Stimulated activated CD4-positive, alpha-beta T cell treated with anti-CD3 and anti-CD28 coated beads, TNF-alpha, amount 100 ng/mL, for 4 hours (primary cell): ENCODE data around the gene ERC2.

Source experiments
- DNase-seq, 3 experiments: peaks; one replicate each; pipeline ENCODE4 v3.0.0-alpha.2; 2020; ENCODE audit warnings: low read depth in 3 of 3

ERC2 gene

DNA sequence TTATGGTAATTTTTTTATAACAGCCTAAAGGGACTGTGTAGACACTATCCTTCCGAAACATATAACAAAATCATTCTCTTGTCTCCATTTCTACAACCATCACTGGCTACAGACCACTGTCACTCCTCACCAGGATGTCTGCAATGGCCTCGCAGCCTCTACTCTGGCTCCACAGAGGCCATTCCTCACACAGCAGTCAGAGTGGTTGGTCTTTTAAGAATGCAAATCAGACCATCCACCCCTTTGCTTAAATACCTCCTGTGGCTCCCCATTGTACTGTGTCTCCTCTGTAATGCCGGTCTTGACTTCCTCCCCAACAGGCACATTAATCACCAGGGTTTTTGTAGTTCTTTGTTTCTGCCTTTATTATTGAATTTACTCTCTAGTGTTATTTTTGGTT, 344.8 kb downstream of the ERC2 start:
- no peak for DNase-seq

DNA sequence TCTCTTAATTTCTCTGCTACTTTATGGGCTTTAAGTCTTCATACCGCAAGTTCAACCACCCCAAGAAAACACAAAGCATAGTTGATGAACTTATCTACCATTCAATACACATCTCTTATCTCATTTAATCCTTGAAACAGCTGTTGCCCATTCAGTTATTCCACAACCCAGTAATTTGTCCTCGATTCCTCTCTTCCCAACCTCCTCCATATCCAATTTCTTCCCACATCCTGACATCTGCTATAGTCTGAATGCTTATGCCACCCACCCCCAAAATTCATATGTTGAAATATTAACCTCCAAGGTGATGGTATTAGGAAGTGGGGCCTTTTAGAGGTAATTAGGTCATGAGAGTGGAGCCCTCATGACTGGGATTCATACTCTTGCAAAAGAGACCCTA, 345.4 kb downstream of the ERC2 start:
- no peak for DNase-seq

DNA sequence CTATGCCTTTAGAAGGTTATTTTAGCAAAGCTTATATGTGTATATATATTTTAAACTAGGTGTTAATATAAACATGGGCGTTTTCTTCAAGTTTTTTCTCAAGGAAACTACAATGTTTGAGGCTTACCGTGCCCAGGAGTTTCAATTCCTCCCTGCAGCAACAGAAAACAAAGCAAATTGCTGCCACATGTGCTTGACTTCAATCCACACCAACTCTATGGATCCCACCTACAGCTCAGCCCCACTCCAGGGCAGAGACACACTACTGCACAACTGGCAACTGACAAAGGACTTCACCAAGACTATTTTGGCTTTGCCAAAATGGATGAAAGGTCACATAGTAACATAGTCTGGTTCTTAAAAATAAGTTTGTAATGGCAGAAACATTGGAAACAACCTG, 346.6 kb downstream of the ERC2 start:
- DNase-seq, result no peak

DNA sequence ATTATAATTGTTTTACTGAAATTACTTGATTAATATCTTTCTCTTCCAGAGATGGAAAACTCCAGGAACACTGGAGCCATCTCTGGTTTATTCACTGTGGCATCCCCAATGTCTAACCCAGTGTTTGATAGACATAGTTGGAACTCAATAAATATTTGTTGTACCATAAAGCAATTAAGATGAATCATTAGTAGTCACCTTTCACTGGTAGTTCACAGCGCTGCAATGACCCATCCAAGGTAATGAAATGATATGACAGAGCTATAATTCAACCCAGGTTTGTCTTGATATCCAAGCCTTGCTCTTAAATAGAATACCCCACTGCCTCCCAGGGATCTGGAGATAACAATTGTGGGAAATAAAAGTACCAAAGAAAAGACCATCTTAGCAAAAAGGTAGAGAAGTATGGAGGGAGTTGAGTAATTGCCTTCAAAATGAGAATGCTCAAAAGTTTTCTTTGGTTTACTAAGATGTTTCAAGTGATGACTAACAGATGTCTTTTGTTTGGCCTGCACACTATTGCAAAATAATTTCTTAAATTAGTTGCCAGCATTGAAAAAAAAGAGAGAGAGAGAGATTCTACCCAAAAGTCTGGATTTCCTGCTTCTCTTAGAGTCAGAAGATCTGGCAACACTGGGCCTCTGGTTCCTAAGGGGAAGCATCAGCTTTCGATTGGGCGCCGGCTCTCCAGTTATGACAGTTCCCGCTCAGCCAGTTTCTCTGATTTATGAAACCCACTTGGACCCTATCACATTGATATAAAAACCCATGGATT, 348.5 kb downstream of the ERC2 start:
- no peak for DNase-seq

DNA sequence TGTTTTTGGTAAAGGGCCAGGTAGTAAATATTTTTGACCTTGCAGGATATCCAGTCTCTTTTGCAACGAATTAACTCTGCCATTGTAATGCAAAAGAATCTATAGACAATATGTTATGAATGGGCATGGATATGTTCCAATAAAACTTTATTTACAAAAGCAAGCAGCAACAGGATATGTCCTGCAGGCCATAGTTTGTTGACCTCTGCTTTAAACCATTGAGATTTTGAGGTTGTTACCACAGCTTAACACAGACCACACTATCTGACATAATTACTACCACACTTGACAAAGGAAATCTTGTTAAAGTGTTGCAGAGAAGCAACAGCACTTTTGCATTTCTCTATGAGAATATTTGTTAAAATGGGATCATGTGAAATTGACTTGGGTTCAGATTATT, 349.3 kb downstream of the ERC2 start:
- no peak for DNase-seq

DNA sequence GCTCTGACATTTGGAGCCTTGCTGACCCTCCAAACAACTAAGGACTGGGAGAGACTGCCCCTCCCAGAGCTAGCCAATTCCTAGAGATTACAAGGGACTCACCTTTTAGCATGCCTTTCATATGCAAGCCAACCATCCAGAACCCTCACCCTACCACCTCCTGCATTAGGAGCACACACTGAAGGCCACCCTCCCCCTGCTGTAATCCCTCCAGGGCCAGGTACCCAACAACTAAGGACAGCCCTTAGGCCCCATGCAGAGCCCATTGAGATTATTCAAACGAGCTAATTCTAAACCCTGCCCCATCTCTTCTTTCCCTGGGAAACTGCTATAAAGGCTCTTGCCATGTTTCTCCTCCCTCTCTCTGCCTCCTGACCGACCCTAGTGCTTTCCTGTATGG, 352.6 kb downstream of the ERC2 start:
- DNase-seq, result no peak

DNA sequence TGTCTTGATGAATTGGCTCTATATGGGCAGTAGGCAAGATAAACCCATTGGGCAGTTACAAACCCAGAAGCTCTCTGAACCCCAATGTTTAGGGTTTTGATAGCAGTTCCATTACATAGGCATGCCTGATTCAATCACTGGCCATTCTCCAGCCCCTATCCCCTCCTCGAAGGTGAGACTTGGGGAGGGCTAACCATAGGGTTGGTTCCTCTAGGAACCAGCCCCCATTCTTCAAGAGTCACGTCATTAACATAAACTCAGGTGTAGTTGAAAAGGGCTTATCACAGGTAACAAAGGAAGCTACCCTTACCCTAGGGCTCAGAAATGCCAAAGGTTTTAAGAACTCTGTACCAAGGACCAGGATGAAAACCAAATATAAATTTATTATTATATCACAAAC, 353.1 kb downstream of the ERC2 start:
- DNase-seq, result no peak

DNA sequence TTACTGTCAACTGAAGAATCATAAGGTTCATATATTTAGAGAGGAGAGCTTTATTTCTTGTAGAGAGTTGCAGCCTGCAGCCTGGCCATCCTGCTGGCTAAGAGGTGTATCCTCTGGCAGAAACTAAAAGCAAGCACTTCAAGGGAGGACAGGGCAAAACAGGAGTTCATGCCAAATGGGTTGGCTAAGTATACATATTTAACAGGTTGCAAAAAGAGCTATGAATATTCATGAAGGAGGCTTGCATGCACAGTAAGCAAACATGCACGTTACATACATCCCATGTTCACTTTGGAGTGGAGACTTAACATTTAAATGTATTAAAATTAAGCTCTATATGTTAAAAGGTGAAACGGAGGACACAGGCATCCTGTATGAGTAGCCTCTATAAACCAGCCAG, 354.4 kb downstream of the ERC2 start:
- no peak for DNase-seq

DNA sequence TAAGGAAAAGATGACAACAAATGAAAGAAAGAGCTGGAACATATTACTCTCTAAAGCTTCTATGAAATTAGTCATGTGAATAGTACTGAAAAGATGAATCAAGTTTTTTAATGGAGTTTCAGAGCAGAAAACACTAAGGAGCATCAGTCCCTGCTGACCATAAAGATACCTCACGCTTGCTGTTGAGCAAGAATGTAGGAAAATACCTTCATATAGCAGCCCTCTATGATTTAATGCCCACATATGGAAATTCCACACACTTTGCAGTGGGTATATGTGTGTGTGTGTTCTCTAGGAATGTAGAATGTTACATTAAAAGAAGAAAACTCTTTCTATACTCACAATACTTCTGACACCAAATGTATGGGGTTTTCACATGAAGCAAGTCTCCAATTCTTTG, 355.0 kb downstream of the ERC2 start:
- no peak for DNase-seq

DNA sequence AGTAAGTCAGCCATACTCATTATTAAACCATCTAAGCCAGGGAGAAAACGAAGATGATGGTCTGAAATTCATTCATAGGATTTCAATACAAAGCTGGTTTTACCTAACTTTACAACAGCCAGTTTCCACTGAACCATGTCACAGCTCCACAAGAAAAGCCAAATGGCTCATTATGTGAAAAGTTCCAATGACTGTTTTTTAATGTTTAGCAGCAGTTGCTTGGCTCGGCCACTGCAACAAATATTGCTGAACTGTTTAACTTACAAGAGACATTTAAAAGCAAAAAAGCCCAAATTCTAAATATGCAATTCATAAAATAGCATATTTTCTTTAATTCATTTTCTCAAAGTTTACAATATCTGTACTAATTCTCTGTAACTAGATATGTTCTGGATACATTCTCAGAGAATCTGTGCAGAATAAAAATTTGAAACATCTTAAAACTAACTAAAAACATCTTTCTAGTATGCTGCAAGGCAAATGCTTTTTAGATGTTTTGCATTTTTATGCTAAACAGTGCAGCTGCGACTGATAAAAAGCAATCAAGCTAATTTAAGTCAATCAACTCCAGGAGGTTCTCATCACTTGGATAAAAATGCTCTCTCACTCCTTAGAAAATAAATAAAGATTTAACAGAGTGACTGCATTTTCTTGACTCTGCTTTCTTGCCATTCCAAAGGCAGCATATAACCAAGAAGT, 356.5 kb downstream of the ERC2 start:
- no peak for DNase-seq

DNA sequence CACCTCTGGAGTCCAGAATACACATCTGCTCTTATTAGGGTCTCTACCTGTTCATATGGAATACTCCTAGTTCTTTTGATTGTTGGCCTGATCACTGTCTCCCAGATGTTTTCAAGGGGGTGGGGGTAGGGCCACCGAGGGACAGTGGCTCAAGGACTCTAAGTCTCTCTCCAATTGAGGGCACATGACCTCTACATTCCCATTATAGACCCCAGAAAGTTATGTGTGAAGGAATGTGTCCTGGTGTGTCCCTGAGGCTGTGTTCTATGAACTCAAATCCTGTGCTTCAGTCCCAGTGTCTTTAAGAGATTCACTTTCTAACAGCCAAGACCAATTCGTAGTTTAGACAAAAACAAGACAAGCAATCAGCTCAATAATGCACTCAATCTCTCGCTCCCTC, 357.4 kb downstream of the ERC2 start:
- no peak for DNase-seq

DNA sequence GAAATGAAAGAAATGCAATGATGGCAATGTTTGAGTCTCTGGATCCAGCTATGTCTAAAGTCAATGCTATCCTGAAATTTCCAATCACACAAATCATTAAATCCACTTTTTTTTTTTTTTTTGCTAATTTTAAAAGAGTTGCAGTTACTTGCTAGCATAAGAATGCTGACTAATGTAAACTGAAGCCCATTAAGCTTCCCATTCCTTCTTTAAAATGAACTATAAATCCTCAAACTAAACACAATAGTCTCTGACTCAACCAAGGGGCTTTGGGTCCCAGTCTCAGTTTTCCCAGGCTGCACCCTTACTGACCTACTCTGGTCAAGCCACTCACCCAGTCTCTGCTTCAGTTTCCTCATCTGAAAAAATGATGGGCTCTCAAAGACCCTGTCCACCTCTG, 361.1 kb downstream of the ERC2 start:
- DNase-seq, result no peak

DNA sequence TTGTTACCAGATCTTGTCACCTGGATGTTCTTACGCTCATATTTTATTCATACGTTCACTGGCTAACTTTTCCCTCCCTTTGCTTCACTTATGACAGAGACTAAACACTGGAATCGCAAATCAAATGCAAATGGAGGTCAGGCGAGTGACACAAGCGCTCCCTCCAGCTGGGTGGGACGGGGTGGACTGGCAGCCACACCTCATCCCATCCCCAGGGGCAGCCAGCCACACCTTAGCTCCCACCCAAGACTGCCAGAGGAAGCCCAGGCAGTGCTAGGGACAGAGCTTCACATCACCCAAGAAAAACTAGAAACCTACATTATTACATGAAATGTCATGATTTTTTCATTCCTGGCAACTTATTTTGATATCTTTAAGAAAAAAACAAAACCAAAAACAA, 366.2 kb downstream of the ERC2 start:
- no peak for DNase-seq

DNA sequence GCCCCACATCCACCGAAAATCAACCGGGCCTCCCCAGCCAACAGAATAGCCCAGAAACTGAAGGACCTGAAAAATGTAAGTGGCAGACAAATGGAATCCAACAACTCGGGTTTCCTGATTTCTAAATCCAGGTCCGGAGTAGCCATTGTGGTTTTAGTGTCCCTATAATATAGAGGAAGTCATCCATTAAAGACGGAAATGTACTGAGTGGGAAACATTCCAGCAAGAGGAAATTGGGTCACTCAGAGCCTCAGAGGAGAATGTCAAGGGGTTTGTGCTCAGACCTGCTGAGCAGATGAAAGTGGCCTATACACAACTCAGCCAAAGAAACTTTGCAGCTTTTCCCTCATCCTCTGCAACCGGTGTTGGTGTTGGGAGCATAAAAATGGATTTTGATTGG, 366.7 kb downstream of the ERC2 start:
- no peak for DNase-seq

DNA sequence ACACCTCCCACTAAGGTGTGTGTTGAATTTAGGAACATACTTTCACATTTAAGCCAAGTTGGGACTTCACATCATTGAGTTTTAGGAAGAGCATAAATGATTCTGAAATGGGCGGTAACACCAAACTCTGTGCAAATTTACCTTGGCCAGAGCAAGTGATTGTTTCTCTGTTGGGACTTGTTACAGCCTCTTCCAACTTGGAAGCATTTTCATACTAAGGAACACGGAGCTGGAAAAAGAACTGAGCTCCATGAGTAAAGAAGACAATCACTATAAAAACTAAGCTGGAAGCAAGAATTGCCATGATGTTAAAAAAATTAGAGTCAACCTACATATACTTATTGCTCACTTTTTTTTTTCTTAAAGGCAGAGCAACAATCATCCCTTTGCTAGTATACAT, 371.3 kb downstream of the ERC2 start:
- no peak for DNase-seq

DNA sequence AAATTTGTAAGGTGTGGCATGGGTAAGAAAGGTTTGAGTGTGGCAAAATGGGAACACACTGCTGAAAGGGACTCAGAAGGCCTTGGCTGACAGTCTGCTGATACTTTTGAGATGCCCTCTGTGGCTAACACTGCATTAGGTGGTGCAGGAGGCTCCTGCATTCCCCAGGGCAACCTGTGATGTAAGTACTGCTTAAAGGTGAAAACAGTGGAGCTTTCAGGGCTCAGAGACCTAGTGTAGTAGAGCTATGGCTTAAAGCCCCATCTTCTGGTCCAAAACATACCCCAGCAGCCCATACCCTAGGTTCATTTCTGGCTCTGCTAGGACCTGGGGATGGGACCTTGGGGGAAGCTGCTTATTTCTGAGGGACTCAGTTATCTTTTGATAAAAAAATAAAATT, 374.1 kb downstream of the ERC2 start:
- DNase-seq, result no peak

DNA sequence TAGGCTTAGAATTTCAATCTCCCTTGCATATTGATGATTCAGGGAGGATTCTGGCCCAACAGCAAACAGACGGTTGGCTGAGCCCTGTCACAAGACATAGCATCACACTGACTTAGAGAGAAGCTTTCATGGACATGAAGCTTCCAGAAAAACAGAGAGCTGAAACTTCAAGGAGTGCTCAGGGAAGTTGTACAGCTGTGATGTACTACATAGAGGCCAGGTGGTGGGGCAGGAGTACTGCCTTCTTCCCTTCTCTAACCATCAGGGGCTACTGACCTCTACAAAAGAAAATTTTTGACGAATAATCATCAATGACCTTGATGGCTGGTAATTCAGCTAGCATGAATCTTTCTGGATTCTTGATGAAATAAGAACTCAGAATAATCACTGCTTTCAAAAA, 378.5 kb downstream of the ERC2 start:
- no peak for DNase-seq

DNA sequence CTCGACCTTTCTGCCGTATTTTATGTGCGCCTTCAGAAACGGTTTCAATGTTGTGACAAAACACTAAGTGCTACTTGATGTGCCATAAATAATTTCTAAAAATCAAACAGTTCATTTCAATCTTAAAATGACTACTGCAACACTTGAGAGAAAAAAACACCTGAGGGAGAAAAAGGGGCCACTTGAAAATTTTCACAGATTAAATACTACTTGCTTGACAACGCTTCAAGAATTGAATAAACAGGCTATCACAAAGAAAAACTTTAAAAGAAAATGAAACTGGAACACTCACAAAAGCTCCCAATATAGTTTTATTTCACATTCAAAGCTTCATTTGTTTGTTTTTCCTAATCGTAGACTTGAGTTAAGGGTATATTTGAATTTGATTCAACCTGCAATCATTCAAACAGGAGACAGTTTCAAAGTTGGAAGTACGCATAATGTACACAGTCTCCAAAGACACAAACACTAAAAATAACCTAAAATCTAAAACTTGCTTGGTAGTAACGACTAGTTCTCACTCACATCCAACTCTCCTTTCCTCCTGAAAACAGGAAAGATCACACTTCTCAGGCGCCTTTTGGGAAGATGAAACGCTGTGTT, 380.7 kb downstream of the ERC2 start:
- DNase-seq, result no peak

DNA sequence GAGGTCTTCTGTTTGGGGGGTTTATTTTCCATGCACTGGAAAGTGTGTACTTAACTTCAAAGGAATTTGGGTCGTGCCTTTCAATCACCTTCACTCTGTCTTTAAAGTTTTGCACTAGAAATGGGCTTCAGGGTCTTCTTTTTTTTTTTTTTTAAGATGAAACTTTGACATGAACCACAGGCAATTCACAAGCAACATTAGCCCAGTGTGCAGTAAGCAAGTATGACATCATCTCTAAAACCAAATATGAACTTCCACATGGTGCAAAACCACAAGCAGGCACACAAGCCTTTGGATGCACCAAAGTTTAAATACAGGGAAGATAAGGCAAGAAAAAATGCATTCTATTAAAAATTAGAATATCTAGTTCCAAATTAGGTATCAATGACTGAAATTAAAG, 381.9 kb downstream of the ERC2 start:
- DNase-seq, result no peak

DNA sequence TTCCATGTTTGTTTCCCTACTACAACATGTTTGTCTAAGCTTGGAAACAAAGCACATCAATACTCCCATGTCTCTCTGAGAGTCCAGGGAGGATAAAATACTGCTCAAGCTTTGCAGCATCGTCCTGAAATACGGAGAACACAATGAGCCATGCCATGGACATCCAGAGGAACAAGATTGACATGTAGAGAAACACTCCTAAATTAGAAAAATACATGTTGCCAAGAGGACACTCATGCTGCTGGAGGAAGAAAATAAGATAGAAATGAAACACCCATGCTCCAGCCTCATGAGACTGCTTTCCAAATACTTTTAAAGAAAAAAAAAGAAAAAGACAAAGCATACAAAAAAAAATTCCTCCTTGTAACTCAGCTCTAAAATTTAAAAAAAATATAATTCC, 387.0 kb downstream of the ERC2 start:
- no peak for DNase-seq

DNA sequence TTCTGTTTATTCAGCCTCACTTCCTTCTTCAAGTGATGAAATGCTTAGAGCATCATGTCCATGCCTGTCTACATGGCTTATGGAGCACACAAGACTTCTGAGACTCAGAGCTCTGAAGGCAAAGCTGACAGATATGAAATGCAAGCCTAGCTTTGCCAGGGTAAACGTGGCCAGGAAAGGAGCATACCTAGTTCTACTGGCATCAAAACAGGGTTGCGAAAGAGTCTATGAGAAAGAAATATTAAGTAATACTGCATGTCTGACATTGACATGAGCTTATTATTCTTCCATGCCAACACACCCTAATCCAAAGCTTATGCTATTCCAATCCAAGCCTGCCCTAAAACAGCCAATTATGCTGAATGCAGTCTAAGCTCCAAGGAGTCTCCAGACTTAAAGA, 391.5 kb downstream of the ERC2 start:
- no peak for DNase-seq

DNA sequence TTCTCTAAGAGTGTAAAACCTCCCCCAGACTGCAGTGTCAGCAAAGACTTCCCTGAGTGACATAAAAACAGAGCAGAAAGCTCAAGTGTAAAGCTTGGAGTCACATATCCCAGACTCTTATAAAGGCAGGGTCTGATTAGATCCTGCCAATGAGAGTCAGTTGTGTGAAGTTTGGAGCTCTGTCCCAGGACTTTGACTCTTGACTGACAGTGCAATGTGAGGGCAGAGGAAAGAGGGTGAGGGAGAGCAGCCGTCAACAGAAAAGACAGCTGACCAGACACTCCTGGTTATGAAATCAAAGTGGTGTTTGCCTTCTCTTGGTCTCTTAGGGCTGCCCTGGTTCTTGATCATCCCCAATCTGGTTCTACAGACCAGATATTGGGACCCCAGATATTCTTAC, 393.2 kb downstream of the ERC2 start:
- no peak for DNase-seq

DNA sequence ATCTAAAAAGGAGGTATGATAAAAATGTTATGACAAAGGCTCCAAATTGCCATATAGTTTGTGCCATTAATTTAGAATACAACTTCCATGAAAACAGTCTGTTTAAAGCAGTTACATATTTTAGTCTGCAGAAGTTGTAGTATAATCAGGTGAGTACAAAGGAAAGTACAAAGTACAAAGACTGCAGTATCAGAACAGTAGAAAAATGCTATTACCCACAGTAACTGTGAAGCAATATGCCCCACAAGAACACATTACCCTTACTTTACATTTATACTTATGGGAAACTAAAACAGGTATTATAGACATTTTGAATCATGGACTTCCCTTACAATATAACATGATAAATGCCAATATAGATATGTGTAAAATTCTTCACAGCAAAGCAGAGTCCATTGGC, 398.5 kb downstream of the ERC2 start:
- DNase-seq, result no peak
